Testis (tissue), 3 donors: Measurements from ENCODE around the gene NUDT6. TPM values are rescaled to one million over a fixed set of nuclear protein-coding genes. Genes with fewer than 3 reads are reported as not detected.

Source experiments
- DNase-seq: peaks from one replicate; pipeline ENCODE4 v3.0.0-alpha.2; 2019
- H3K27ac ChIP-seq, 2 donors: fragments of 200-600 bp; sonication (generic); one replicate each; pipeline ENCODE4 v1.5.1; 2019
- H3K27me3 ChIP-seq: fragments of 200-600 bp; sonication (generic); one replicate; pipeline ENCODE4 v1.5.1; 2019
- H3K36me3 ChIP-seq: fragments of 200-600 bp; sonication (generic); one replicate; pipeline ENCODE4 v1.5.1; 2017; ENCODE audit warnings: low read depth; ENCODE audit errors: missing control alignments
- H3K4me1 ChIP-seq: fragments of 200-600 bp; sonication (generic); one replicate; pipeline ENCODE4 v1.5.1; 2019
- H3K4me3 ChIP-seq, 2 donors: fragments of 200-600 bp; sonication (generic); one replicate each; pipeline ENCODE4 v1.5.1; 2017 to 2019
- H3K9me3 ChIP-seq: fragments of 200-600 bp; sonication (generic); one replicate; pipeline ENCODE4 v1.5.1; 2017
- POLR2A ChIP-seq: fragments of 450-650 bp; IDR thresholded peaks from one replicate; pipeline ENCODE4 v1.6.1; 2017; ENCODE audit warnings: antibody characterized with exemption, mild to moderate bottlenecking, moderate library complexity
- WGBS, 2 donors: methylation state at CpG; one replicate each; pipeline ENCODE4 v1.1.5; 2018; 5-methylcytosine and 5-hydroxymethylcytosine counted together
- intact Hi-C: fragments of 100-400 bp; cut with DNase I; formaldehyde crosslinking; loops from one replicate; pipeline ENCODE4 v1.15.1; 2023; ENCODE audit warnings: low total_unique reads
- polyA plus RNA-seq: library from polyadenylated mRNA; stranded (reverse); fragments of 350-450 nt; fragmentation: Illumina TruSeq; extraction: RNeasy Lipid Tissue Mini Kit (QIAGEN cat#74804); gene quantifications from one replicate; pipeline ENCODE4 v1.2.3, GENCODE V29; 2014; ENCODE audit warnings: low read depth, low replicate concordance; ENCODE audit not compliant: insufficient read depth
- total RNA-seq, 2 donors: library from RNA; depleted of rRNA; stranded (reverse); fragments of >200 nt; gene quantifications; one replicate each; pipeline ENCODE4 v1.2.3, GENCODE V29; 2016
- TF ChIP-seq, protein P1 (sequence below), 3 experiments: fragments of 450-650 bp in 2 of 3; fragments of 200-600 bp in 1 of 3; sonication (generic) in 1 of 3; IDR thresholded peaks; one replicate each; pipeline ENCODE4 v1.5.1; 2016 to 2019; ENCODE audit warnings: antibody characterized with exemption in 3 of 3, mild to moderate bottlenecking in 2 of 3, moderate library complexity in 1 of 3

NUDT6 gene
- total and polyA plus RNA-seq, 3 donors from 2014 or later, result 12.0 to 16.6 (median 15.4) TPM

- no peak overlapping the region for H3K27ac ChIP-seq
- TF ChIP-seq, protein P1, sequence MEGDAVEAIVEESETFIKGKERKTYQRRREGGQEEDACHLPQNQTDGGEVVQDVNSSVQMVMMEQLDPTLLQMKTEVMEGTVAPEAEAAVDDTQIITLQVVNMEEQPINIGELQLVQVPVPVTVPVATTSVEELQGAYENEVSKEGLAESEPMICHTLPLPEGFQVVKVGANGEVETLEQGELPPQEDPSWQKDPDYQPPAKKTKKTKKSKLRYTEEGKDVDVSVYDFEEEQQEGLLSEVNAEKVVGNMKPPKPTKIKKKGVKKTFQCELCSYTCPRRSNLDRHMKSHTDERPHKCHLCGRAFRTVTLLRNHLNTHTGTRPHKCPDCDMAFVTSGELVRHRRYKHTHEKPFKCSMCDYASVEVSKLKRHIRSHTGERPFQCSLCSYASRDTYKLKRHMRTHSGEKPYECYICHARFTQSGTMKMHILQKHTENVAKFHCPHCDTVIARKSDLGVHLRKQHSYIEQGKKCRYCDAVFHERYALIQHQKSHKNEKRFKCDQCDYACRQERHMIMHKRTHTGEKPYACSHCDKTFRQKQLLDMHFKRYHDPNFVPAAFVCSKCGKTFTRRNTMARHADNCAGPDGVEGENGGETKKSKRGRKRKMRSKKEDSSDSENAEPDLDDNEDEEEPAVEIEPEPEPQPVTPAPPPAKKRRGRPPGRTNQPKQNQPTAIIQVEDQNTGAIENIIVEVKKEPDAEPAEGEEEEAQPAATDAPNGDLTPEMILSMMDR (IDR thresholded peaks at IDR 0.05), result no peak
- no peak for TF ChIP-seq POLR2A
- intact Hi-C loops, result no loop called here
- WGBS, 2 donors, result 94 to 95% methylated on average over 7 of the region's 7 CpGs
- no peaks in the 10 kb centered on the region for H3K4me1 ChIP-seq
- H3K36me3 ChIP-seq, result no peaks in the 10 kb centered on the region
- DNase-seq, result no peak
- no peaks in the 10 kb centered on the region for H3K27me3 ChIP-seq
- H3K9me3 ChIP-seq, result no peaks in the 10 kb centered on the region
- H3K4me3 ChIP-seq, result no peak overlapping the region
Measured at GRCh38 chr4:122906859-122907305, 15.5 kb downstream of the NUDT6 start.

DNA sequence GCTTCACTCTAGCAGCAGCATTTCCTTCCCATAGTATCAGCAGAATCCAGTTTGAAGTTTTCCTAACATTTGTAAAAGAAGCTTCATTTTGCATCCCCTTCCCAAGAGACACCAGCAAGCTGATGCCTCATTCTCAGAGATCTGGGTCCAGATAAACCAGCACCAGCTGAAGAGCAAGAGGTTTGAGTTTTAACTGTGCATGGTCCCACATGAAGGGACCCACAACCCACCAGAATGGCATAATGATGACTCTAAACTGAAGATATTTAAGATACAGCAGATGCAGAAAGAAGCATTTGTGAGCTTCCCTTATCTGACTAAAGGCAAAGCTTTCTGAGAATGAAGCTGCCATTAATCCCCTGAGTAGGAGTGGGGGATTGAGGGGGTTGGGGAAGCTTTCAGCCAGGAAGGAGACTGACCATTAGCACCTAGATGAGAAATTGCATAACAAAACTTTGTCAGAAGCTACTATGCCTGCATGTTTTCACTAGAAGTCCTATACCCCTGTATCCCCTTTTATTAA lies 18.6 kb downstream of the NUDT6 start:
- no peak overlapping the region for H3K27ac ChIP-seq
- H3K27me3 ChIP-seq, result no peaks in the 10 kb centered on the region
- TF ChIP-seq, protein P1 (IDR thresholded peaks at IDR 0.05), result no peak
- TF ChIP-seq POLR2A, result no peak
- no peaks in the 10 kb centered on the region for H3K36me3 ChIP-seq
- H3K4me3 ChIP-seq, result no peak overlapping the region
- no peak for DNase-seq
- no peaks in the 10 kb centered on the region for H3K4me1 ChIP-seq
- intact Hi-C loops, result no loop called here
- no peaks in the 10 kb centered on the region for H3K9me3 ChIP-seq

- no peaks in the 10 kb centered on the region for H3K9me3 ChIP-seq
- H3K36me3 ChIP-seq, result no peaks in the 10 kb centered on the region
- intact Hi-C loops, result no loop called here
- no peaks in the 10 kb centered on the region for H3K4me1 ChIP-seq
- H3K27ac ChIP-seq, result no peak overlapping the region
- no peak for TF ChIP-seq POLR2A
- TF ChIP-seq, protein P1 (IDR thresholded peaks at IDR 0.05), result no peak
- H3K27me3 ChIP-seq, result no peaks in the 10 kb centered on the region
- no peak overlapping the region for H3K4me3 ChIP-seq
- no peak for DNase-seq
- 67 to 77% methylated on average over 2 of the region's 2 CpGs for WGBS, 2 donors
Measured at GRCh38 chr4:122901247-122902010, 21.0 kb downstream of the NUDT6 start.

DNA sequence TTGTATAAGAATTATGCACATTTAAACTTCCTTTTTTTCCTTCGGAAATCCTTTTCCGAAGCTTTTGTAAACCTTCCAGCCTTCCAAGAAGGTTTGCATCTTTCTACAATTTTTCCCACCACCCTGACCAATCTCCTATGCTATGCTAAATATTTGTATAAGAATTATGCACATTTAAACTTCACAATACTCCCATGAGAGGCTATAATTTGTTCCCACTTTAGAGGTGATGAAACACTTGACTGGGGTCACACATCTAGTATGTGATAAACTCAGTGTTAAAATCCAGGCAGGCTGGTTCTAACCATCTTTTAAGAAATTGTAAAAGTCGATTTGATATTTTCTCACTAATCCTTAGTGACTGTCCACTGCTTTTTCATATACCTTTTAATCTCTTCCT lies 22.1 kb downstream of the NUDT6 start:
- no peaks in the 10 kb centered on the region for H3K36me3 ChIP-seq
- intact Hi-C loops, result no loop called here
- no peak overlapping the region for H3K4me3 ChIP-seq
- no peaks in the 10 kb centered on the region for H3K9me3 ChIP-seq
- H3K27me3 ChIP-seq, result no peaks in the 10 kb centered on the region
- TF ChIP-seq, protein P1 (IDR thresholded peaks at IDR 0.05), result no peak
- TF ChIP-seq POLR2A, result no peak
- no peaks in the 10 kb centered on the region for H3K4me1 ChIP-seq
- 78 to 89% methylated on average over 3 of the region's 3 CpGs for WGBS, 2 donors
- no peak for DNase-seq
- H3K27ac ChIP-seq, result no peak overlapping the region

- TF ChIP-seq, protein P1 (IDR thresholded peaks at IDR 0.05), result no peak
- no peak for TF ChIP-seq POLR2A
- no peaks in the 10 kb centered on the region for H3K36me3 ChIP-seq
- no peak for DNase-seq
- no peaks in the 10 kb centered on the region for H3K27me3 ChIP-seq
- H3K4me1 ChIP-seq, result no peaks in the 10 kb centered on the region
- H3K9me3 ChIP-seq, result no peaks in the 10 kb centered on the region
- H3K4me3 ChIP-seq, result no peak overlapping the region
- 86 to 94% methylated on average over 6 of the region's 7 CpGs for WGBS, 2 donors
- intact Hi-C loops, result no loop called here
- no peak overlapping the region for H3K27ac ChIP-seq
Measured at GRCh38 chr4:122899682-122900081, 22.7 kb downstream of the NUDT6 start.
